SW480 (cell line): Measurements from ENCODE around the gene NFIA.

Experiments used
- DNase-seq: peaks from one replicate; pipeline ENCODE4 v3.0.0-alpha.2; 2016; ENCODE audit warnings: low spot score

Gene NFIA

GRCh38 chr1:61432616-61433388 is 350.4 kb downstream of the NFIA start:
- no peak for DNase-seq

GRCh38 chr1:61433646-61434045 is 351.3 kb downstream of the NFIA start:
- DNase-seq = no peak

- DNase-seq = no peak
Measured at GRCh38 chr1:61434276-61434675, 351.9 kb downstream of the NFIA start.

GRCh38 chr1:61435226-61435625 is 352.9 kb downstream of the NFIA start:
- no peak for DNase-seq

- no peak for DNase-seq
Measured at GRCh38 chr1:61436016-61436415, 353.7 kb downstream of the NFIA start.

GRCh38 chr1:61436491-61437120 is 354.2 kb downstream of the NFIA start:
- peak; percentile 11 for DNase-seq

GRCh38 chr1:61439234-61439633 is 356.9 kb downstream of the NFIA start:
- no peak for DNase-seq

GRCh38 chr1:61441723-61442262 is 359.4 kb downstream of the NFIA start:
- DNase-seq = no peak

GRCh38 chr1:61442544-61442943 is 360.2 kb downstream of the NFIA start:
- no peak for DNase-seq

GRCh38 chr1:61444288-61444687 is 361.9 kb downstream of the NFIA start:
- no peak for DNase-seq

- DNase-seq = no peak
Measured at GRCh38 chr1:61445269-61445825, 363.0 kb downstream of the NFIA start.

GRCh38 chr1:61446531-61446991 is 364.2 kb downstream of the NFIA start:
- DNase-seq = no peak

GRCh38 chr1:61447106-61447967 is 365.0 kb downstream of the NFIA start:
- DNase-seq = no peak

GRCh38 chr1:61447968-61448430 is 365.6 kb downstream of the NFIA start:
- DNase-seq = no peak

GRCh38 chr1:61448914-61449313 is 366.6 kb downstream of the NFIA start:
- DNase-seq = no peak

GRCh38 chr1:61449410-61449809 is 367.0 kb downstream of the NFIA start:
- DNase-seq = no peak

GRCh38 chr1:61450454-61450853 is 368.1 kb downstream of the NFIA start:
- peak; percentile 30 for DNase-seq

- no peak for DNase-seq
Measured at GRCh38 chr1:61450872-61451571, 368.7 kb downstream of the NFIA start.

- DNase-seq = no peak
Measured at GRCh38 chr1:61451572-61451968, 369.2 kb downstream of the NFIA start.

- DNase-seq = no peak
Measured at GRCh38 chr1:61452176-61453035, 370.0 kb downstream of the NFIA start.
